CD4-positive, alpha-beta T cell treated with Interleukin-6 at 100 ng/mL for 8 hours (primary cell): ENCODE measurements around the gene CTTNBP2NL.

ENCODE experiments used
- DNase-seq: peaks from one replicate; pipeline ENCODE4 v3.0.0-alpha.2; 2020; ENCODE audit warnings: mixed read lengths, low spot score

CTTNBP2NL gene

DNA sequence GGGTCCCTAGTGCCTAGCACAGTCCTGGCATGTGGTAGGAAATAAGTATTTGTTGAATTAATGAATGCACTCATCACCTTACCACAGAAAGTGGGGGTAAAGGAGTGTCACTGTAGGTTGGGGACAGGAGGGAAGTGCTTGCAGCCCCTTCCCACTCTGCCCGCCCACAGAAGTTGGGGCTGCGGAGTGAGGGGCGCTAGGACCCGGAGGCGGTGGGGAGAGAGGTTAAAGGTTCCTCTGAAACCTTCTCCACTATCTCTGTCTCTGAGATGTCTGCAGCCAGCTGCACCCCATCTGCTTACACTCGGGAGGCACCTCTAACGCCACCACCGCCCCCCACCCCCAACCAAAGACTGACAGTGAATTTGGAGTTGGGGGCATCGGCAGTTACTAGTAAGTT lies 111.3 kb downstream of the CTTNBP2NL start:
- no peak for DNase-seq

DNA sequence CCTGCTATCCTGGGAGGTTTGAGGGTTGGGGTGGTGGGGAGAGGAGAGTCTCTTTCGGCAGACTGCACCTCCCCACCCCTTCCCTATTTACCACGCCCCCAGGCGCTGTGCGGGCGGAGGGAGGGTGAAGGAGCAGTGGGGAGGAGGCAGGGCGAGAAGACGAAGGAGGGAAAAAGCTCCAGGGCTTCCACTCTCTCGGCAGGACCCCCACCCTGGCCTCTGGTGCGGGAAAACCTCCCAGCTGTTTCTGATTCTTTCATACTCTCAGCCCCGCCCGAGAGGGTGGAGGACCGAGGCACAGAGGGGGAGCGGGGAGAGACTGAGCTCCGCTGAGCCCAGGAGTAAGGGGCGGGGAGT lies 111.9 kb downstream of the CTTNBP2NL start:
- peak; percentile 11 for DNase-seq

DNA sequence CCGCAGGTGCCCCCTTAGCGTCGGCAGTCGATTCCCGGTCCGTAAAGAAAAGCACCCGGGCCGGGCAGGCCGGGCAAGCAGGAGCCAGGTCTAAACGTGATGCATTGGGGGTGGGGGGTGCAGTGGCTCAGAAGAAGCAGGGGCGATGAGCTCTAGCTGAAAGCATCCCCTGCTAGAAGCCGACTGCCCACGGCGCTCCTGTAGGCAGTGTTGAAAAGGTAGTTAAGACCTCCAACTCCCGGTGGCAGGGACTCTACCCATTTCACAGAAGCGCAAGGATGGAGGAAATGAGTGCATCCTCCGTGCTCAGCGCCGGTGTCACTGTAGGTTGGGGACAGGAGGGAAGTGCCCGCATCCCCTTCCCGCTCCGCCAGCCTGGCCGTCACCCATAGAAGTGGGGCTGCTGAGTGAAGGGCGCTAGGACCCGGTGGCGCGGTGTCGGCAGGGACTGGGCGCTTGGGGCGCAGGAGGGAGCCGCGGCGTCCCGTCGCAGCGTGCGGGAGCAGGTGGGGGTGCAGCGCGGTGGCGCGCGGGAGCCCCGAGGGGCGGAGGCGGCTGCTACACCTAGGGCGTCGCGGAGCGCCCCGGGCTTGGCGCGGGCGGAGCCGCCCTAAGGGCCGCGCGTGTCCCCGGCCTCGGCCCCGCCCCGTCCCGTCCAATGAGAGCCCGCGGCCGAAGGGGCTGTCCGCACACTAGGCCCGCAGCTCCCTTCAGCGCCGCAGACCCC lies 112.4 kb downstream of the CTTNBP2NL start, which contains the start of gene WNT2B:
TSS of gene WNT2B (plus strand) at position 688 of the 727 bp plus-strand sequence. CDS start 298 bp downstream, outside the sequence.
- peak; percentile 36 for DNase-seq

DNA sequence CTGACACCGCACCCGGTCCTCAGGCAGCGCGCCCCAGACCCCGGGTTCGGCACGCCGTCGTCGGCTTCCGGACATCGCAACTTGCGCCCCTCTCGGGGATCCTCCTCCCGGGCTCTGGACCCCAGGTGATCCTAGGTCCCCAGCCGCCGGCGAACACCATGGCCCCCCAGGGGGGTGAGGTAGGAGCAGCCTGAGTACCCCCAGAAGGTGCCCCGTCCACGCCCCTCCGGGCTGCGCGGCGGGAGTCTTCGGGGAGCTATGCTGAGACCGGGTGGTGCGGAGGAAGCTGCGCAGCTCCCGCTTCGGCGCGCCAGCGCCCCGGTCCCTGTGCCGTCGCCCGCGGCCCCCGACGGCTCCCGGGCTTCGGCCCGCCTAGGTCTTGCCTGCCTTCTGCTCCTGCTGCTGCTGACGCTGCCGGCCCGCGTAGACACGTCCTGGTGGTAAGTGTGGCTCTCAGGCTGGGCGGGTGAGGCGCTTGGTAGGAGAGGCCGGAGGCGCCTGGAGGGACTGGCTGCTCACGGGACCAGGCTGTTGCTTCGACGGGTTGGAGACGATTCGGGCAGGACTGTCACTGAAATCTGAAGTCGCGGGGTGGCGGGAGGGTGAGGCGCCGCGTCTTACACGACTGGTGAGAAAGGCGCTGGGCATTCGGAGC lies 113.1 kb downstream of the CTTNBP2NL start:
- no peak for DNase-seq

DNA sequence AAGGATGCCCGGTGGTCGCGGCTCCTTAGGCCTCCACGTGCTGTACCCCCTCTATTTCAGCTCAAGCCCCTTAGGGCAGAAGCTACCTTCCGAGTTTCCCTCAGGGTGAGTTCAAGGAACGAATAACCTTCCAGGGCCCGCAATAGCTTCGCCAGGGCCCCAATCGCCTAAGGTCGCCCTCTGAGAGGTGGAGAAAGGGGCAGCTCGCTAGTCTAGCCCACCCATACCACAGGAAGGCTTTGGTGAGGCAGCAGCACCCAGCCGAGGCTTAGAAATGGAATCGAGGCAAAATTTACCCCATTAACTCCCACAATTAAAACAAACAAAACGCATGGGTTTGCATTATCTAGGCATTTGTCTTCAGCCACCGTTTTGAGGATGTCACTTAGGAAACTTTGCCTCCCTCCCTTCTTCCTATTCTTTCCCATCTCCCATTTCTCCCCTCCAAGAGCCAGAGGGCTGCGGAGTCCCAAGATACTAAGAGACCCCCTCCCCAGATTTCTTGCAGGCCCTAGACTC lies 113.7 kb downstream of the CTTNBP2NL start:
- DNase-seq, result no peak

DNA sequence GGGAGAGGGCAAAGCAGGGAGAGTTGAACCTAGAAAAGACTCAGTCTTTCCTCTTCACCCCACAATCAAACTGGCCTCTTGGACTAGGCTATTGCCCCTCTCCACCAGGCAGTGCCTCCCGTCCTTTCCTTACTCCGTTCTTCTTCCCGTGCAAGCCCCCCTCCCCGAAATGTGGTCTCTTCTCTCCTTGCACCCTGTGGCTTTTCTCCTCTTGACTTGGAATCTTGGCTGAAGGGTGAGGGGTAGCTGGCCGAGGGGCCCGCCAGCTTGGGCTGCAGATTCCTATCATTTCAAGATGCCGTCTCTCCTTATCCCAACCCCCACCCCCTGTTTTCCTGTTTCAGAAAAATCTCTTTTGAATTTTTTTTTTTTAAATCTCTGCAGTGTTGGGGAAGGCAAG lies 114.3 kb downstream of the CTTNBP2NL start:
- no peak for DNase-seq
